ENCODE data around the gene SEMA6A. TPM values are rescaled to one million over a fixed set of nuclear protein-coding genes. Genes with fewer than 3 reads are reported as not detected.

Gene SEMA6A
- polyA plus RNA-seq, 1 of the 3 experiments (the other 2 are of a cell fraction): 0.18 TPM

- H3K4me2 ChIP-seq: no peak overlapping the region
- H3K9me2 ChIP-seq: peaks cover 5% of the 10 kb centered on the region; the same call in 1 of the 2 replicates
- CTCF ChIA-PET: no interaction called here
- H3K27ac ChIP-seq (ENCODE audit: low read depth in 2 of 2, low read length in 1 of 2): no peak overlapping the region
- H3K9ac ChIP-seq: no peak overlapping the region
- DNase-seq: no peak
- no peaks in the 10 kb centered on the region for H3F3A ChIP-seq (replicated peaks; ENCODE audit: insufficient read depth)
- H3K4me3 ChIP-seq (ENCODE audit: low read depth in 2 of 2, low read length in 1 of 2): no peak overlapping the region
- TF ChIP-seq, protein P1, sequence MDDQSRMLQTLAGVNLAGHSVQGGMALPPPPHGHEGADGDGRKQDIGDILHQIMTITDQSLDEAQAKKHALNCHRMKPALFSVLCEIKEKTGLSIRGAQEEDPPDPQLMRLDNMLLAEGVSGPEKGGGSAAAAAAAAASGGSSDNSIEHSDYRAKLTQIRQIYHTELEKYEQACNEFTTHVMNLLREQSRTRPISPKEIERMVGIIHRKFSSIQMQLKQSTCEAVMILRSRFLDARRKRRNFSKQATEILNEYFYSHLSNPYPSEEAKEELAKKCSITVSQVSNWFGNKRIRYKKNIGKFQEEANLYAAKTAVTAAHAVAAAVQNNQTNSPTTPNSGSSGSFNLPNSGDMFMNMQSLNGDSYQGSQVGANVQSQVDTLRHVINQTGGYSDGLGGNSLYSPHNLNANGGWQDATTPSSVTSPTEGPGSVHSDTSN (IDR thresholded peaks at IDR 0.05): no peak
- TF ChIP-seq NRF1 (IDR thresholded peaks at IDR 0.05; ENCODE audit: low read depth, low read length) (no peak), SMC3 (IDR thresholded peaks at IDR 0.05; ENCODE audit: low read depth, low read length) (no peak), JUND (IDR thresholded peaks at IDR 0.05) (no peak), MXI1 (IDR thresholded peaks at IDR 0.05; ENCODE audit: low read depth, low read length) (no peak), FOXM1 (IDR thresholded peaks at IDR 0.05; ENCODE audit: low read depth) (no peak), REST (IDR thresholded peaks at IDR 0.05; ENCODE audit: low read depth, low read length) (no peak), FOSL2 (IDR thresholded peaks at IDR 0.05; ENCODE audit: borderline replicate concordance, low read depth) (no peak)
- WGBS (ENCODE audit: low lambda C conversion rate): 38% methylated on average over 6 of the region's 6 CpGs
- peaks cover 0 to 6% of the 10 kb centered on the region in 2 experiments; a peak in 1 of 4 replicates for H3K4me1 ChIP-seq (ENCODE audit: control insufficient read depth in 1 of 2, insufficient read depth in 2 of 2, low read depth in 1 of 2, low read length in 1 of 2)
- H3K9me3 ChIP-seq: no peaks in the 10 kb centered on the region
- H3K27me3 ChIP-seq (ENCODE audit: insufficient read depth): peaks cover 25% of the 10 kb centered on the region
- H2AFZ ChIP-seq (ENCODE audit: low read depth): no peak overlapping the region
- H3K36me3 ChIP-seq (replicated peaks in 1 of 2; ENCODE audit: control insufficient read depth in 1 of 2, insufficient read depth in 2 of 2, low read length in 1 of 2): no peaks in the 10 kb centered on the region
- no peaks in the 10 kb centered on the region for H4K20me1 ChIP-seq (ENCODE audit: insufficient read depth)
- no peaks in the 10 kb centered on the region for H3K79me2 ChIP-seq (ENCODE audit: insufficient read depth)
- POLR2A ChIA-PET: no interaction called here
Observed at GRCh38 chr5:116579144-116579543, 4.5 kb upstream of the SEMA6A start.

DNA sequence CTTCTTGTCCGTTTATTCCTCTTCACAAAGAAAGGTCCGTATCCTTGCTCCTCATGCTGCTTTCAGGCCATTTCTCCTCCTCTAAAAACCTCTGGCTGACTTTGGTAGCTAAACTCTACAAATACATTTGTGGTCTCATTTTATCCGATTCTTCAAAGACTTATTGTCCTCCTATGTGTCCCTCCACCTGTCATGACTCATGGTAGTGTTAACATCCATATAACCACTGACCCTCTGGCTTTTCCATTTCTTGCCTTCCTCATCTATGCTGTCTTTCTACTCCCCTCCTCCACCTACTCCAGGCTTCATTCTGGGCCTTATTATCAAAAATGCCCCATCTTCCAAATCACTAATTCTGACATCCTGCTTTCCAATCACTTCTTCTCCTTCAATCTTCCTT, 4.1 kb upstream of the SEMA6A start:
- Histone ChIP-seq H3K27ac (ENCODE audit: low read depth in 2 of 2, low read length in 1 of 2) (no peak overlapping the region), H3K4me2 (no peak overlapping the region), H3K4me1 (ENCODE audit: control insufficient read depth in 1 of 2, insufficient read depth in 2 of 2, low read depth in 1 of 2, low read length in 1 of 2) (peaks cover 0 to 9% of the 10 kb centered on the region in 2 experiments; a peak in 1 of 4 replicates), H3K79me2 (ENCODE audit: insufficient read depth) (no peaks in the 10 kb centered on the region), H3F3A (replicated peaks; ENCODE audit: insufficient read depth) (no peaks in the 10 kb centered on the region), H3K9me2 (peaks cover 5% of the 10 kb centered on the region; the same call in 1 of the 2 replicates), H3K36me3 (replicated peaks in 1 of 2; ENCODE audit: control insufficient read depth in 1 of 2, insufficient read depth in 2 of 2, low read length in 1 of 2) (no peaks in the 10 kb centered on the region), H4K20me1 (ENCODE audit: insufficient read depth) (no peaks in the 10 kb centered on the region), H3K9ac (no peak overlapping the region), H3K27me3 (ENCODE audit: insufficient read depth) (peaks cover 29% of the 10 kb centered on the region), H2AFZ (ENCODE audit: low read depth) (no peak overlapping the region), H3K9me3 (no peaks in the 10 kb centered on the region), H3K4me3 (ENCODE audit: low read depth in 2 of 2, low read length in 1 of 2) (no peak overlapping the region)
- DNase-seq: no peak
- CTCF ChIA-PET: no interaction called here
- 67% methylated on average over 3 of the region's 3 CpGs for WGBS (ENCODE audit: low lambda C conversion rate)
- TF ChIP-seq MAX (IDR thresholded peaks at IDR 0.05; ENCODE audit: low read depth) (no peak), MXI1 (IDR thresholded peaks at IDR 0.05; ENCODE audit: low read depth, low read length) (no peak), RFX5 (IDR thresholded peaks at IDR 0.05; ENCODE audit: low read length) (no peak)
- TF ChIP-seq, protein P2, sequence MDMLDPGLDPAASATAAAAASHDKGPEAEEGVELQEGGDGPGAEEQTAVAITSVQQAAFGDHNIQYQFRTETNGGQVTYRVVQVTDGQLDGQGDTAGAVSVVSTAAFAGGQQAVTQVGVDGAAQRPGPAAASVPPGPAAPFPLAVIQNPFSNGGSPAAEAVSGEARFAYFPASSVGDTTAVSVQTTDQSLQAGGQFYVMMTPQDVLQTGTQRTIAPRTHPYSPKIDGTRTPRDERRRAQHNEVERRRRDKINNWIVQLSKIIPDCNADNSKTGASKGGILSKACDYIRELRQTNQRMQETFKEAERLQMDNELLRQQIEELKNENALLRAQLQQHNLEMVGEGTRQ (IDR thresholded peaks at IDR 0.05; ENCODE audit: borderline replicate concordance, low read depth, low read length): no peak
- POLR2A ChIA-PET: no interaction called here
